Activated naive CD8-positive, alpha-beta T cell treated with anti-CD3 and anti-CD28 coated beads, Interleukin-2, amount 10 ng/mL, durations not matched to agents 7 days and 5 days (primary cell): ENCODE data around the gene SST. TPM values are rescaled to one million over a fixed set of nuclear protein-coding genes. Genes with fewer than 3 reads are reported as not detected.
"Not testable (repeated sequence)": the region's sequence is repeated elsewhere in the genome, so short reads cannot be mapped to it uniquely, and the experiment has no call there.

Experiments
- ATAC-seq: fragments of 150-1000 bp; cut with Tn5 transposase; one replicate; pipeline ENCODE4 v1.10.0; 2021; ENCODE audit warnings: low read depth, moderate library complexity
- POLR2A ChIA-PET: fragments of 350-600 bp; sonication (Branson Sonifier 250); formaldehyde crosslinking; loops from one replicate; lab custom pipeline; 2021; ENCODE audit warnings: antibody characterized with exemption; lab: Charles Lee
- DNase-seq: peaks from one replicate; pipeline ENCODE4 v3.0.0; 2021
- H3K27ac Mint-ChIP-seq: one replicate; pipeline ENCODE4 v1.8.0; 2022; ENCODE audit warnings: mild to moderate bottlenecking, mixed read lengths
- H3K27me3 Mint-ChIP-seq: one replicate; pipeline ENCODE4 v1.8.0; 2022; ENCODE audit warnings: mild to moderate bottlenecking, moderate library complexity, mixed read lengths
- H3K36me3 Mint-ChIP-seq: one replicate; pipeline ENCODE4 v1.8.0; 2021; ENCODE audit warnings: mild to moderate bottlenecking, mixed read lengths
- H3K4me1 Mint-ChIP-seq: one replicate; pipeline ENCODE4 v1.8.0; 2021; ENCODE audit warnings: mixed read lengths
- H3K4me3 Mint-ChIP-seq: one replicate; pipeline ENCODE4 v1.8.0; 2022; ENCODE audit warnings: mild to moderate bottlenecking, moderate library complexity, mixed read lengths
- H3K9me3 Mint-ChIP-seq: one replicate; pipeline ENCODE4 v1.8.0; 2021; ENCODE audit warnings: mixed read lengths
- total RNA-seq, 2 experiments: library from RNA; stranded (reverse); gene quantifications; one replicate each; pipeline ENCODE4 v1.2.3, GENCODE V29; 2021

SST gene
- total RNA-seq, 2 experiments from 2014 or later = not detected

- Mint-ChIP-seq H3K27me3 (peaks cover 52% of the 10 kb centered on the region), H3K36me3 (no peaks in the 10 kb centered on the region), H3K9me3 (no peaks in the 10 kb centered on the region), H3K4me3 (no peak overlapping the region), H3K4me1 (no peaks in the 10 kb centered on the region), H3K27ac (no peak overlapping the region)
- DNase-seq = no peak
- POLR2A ChIA-PET = no interaction called here
- no peak for ATAC-seq
These were observed 2.7 kb downstream of the SST start for GRCh38 chr3:187667526-187667925.

GRCh38 chr3:187665764-187666402 is 4.3 kb downstream of the SST start:
- Mint-ChIP-seq H3K27ac (no peak overlapping the region), H3K27me3 (peaks cover 48% of the 10 kb centered on the region), H3K4me3 (no peak overlapping the region), H3K9me3 (no peaks in the 10 kb centered on the region), H3K36me3 (no peaks in the 10 kb centered on the region), H3K4me1 (no peaks in the 10 kb centered on the region)
- ATAC-seq (no peak), DNase-seq (no peak)
- POLR2A ChIA-PET = no interaction called here

GRCh38 chr3:187665010-187665409 is 5.2 kb downstream of the SST start:
- Mint-ChIP-seq H3K36me3 (no peaks in the 10 kb centered on the region), H3K9me3 (no peaks in the 10 kb centered on the region), H3K4me3 (no peak overlapping the region), H3K27ac (no peak overlapping the region), H3K4me1 (no peaks in the 10 kb centered on the region), H3K27me3 (peaks cover 46% of the 10 kb centered on the region)
- ATAC-seq (no peak), DNase-seq (no peak)
- POLR2A ChIA-PET = no interaction called here

GRCh38 chr3:187662848-187663409 is 7.3 kb downstream of the SST start:
- peaks cover 35% of the 10 kb centered on the region for H3K27me3 Mint-ChIP-seq
- ATAC-seq (no peak), DNase-seq (no peak)
- no peak overlapping the region for H3K27ac Mint-ChIP-seq
- no peaks in the 10 kb centered on the region for H3K4me1 Mint-ChIP-seq
- POLR2A ChIA-PET = no interaction called here
- no peak overlapping the region for H3K4me3 Mint-ChIP-seq
- H3K36me3 Mint-ChIP-seq = no peaks in the 10 kb centered on the region
- H3K9me3 Mint-ChIP-seq = no peaks in the 10 kb centered on the region

GRCh38 chr3:187661267-187661666 is 8.9 kb downstream of the SST start:
- Mint-ChIP-seq H3K27ac (no peak overlapping the region), H3K36me3 (no peaks in the 10 kb centered on the region), H3K27me3 (peaks cover 33% of the 10 kb centered on the region), H3K4me3 (no peak overlapping the region), H3K4me1 (no peaks in the 10 kb centered on the region), H3K9me3 (no peaks in the 10 kb centered on the region)
- ATAC-seq (no peak), DNase-seq (no peak)
- POLR2A ChIA-PET = no interaction called here

- H3K4me3 Mint-ChIP-seq = no peak overlapping the region
- H3K27ac Mint-ChIP-seq = no peak overlapping the region
- H3K36me3 Mint-ChIP-seq = no peaks in the 10 kb centered on the region
- no peaks in the 10 kb centered on the region for H3K9me3 Mint-ChIP-seq
- H3K27me3 Mint-ChIP-seq = peaks cover 27% of the 10 kb centered on the region
- DNase-seq (no peak), ATAC-seq (no peak)
- POLR2A ChIA-PET = no interaction called here
- no peaks in the 10 kb centered on the region for H3K4me1 Mint-ChIP-seq
These were observed 18.9 kb downstream of the SST start for GRCh38 chr3:187651282-187651681.

GRCh38 chr3:187648177-187648576 is 22.0 kb downstream of the SST start:
- H3K27me3 Mint-ChIP-seq = peaks cover 32% of the 10 kb centered on the region
- no peak for DNase-seq
- no peak overlapping the region for H3K27ac Mint-ChIP-seq
- no peak for ATAC-seq
- H3K4me1 Mint-ChIP-seq = no peaks in the 10 kb centered on the region
- POLR2A ChIA-PET = no interaction called here
- H3K4me3 Mint-ChIP-seq = no peak overlapping the region
- no peaks in the 10 kb centered on the region for H3K36me3 Mint-ChIP-seq
- H3K9me3 Mint-ChIP-seq = no peaks in the 10 kb centered on the region

- POLR2A ChIA-PET = no interaction called here
- Mint-ChIP-seq H3K27me3 (peaks cover 32% of the 10 kb centered on the region), H3K36me3 (no peaks in the 10 kb centered on the region)
These were observed 23.1 kb downstream of the SST start for GRCh38 chr3:187646906-187647660.

GRCh38 chr3:187645379-187645778 is 24.8 kb downstream of the SST start:
- H3K27ac Mint-ChIP-seq, H3K36me3 Mint-ChIP-seq, ATAC-seq, H3K9me3 Mint-ChIP-seq, DNase-seq, POLR2A ChIA-PET, H3K4me3 Mint-ChIP-seq, H3K4me1 Mint-ChIP-seq: not testable (repeated sequence)
- H3K27me3 Mint-ChIP-seq = peaks cover 22% of the 10 kb centered on the region

More at GRCh38 chr3:187646906-187647660, 23.1 kb downstream of the SST start:
- Mint-ChIP-seq H3K27ac (no peak overlapping the region), H3K4me3 (no peak overlapping the region), H3K4me1 (no peaks in the 10 kb centered on the region), H3K9me3 (no peaks in the 10 kb centered on the region)
- DNase-seq (no peak), ATAC-seq (no peak)

GRCh38 chr3:187642861-187643260 is 27.3 kb downstream of the SST start:
- H3K36me3 Mint-ChIP-seq = no peaks in the 10 kb centered on the region
- H3K9me3 Mint-ChIP-seq = no peaks in the 10 kb centered on the region
- POLR2A ChIA-PET = no interaction called here
- peaks cover 32% of the 10 kb centered on the region for H3K27me3 Mint-ChIP-seq
- no peak overlapping the region for H3K27ac Mint-ChIP-seq
- ATAC-seq = no peak
- H3K4me3 Mint-ChIP-seq = no peak overlapping the region
- no peaks in the 10 kb centered on the region for H3K4me1 Mint-ChIP-seq
- no peak for DNase-seq

GRCh38 chr3:187641320-187642016 is 28.7 kb downstream of the SST start:
- POLR2A ChIA-PET = no interaction called here
- H3K27me3 Mint-ChIP-seq = peaks cover 34% of the 10 kb centered on the region
- H3K4me1 Mint-ChIP-seq = no peaks in the 10 kb centered on the region
- DNase-seq (no peak), ATAC-seq (no peak)
- H3K4me3 Mint-ChIP-seq = no peak overlapping the region
- H3K27ac Mint-ChIP-seq = no peak overlapping the region
- H3K36me3 Mint-ChIP-seq = no peaks in the 10 kb centered on the region
- H3K9me3 Mint-ChIP-seq = no peaks in the 10 kb centered on the region

GRCh38 chr3:187640569-187641059 is 29.6 kb downstream of the SST start:
- no peak overlapping the region for H3K4me3 Mint-ChIP-seq
- ATAC-seq (no peak), DNase-seq (no peak)
- no peak overlapping the region for H3K27ac Mint-ChIP-seq
- peaks cover 36% of the 10 kb centered on the region for H3K27me3 Mint-ChIP-seq
- H3K9me3 Mint-ChIP-seq = no peaks in the 10 kb centered on the region
- no peaks in the 10 kb centered on the region for H3K4me1 Mint-ChIP-seq
- H3K36me3 Mint-ChIP-seq = no peaks in the 10 kb centered on the region
- POLR2A ChIA-PET = no interaction called here

- no peak overlapping the region for H3K27ac Mint-ChIP-seq
- H3K36me3 Mint-ChIP-seq = no peaks in the 10 kb centered on the region
- ATAC-seq = no peak
- POLR2A ChIA-PET = no interaction called here
- peaks cover 2% of the 10 kb centered on the region for H3K9me3 Mint-ChIP-seq
- peaks cover 34% of the 10 kb centered on the region for H3K27me3 Mint-ChIP-seq
- H3K4me3 Mint-ChIP-seq = no peak overlapping the region
- no peaks in the 10 kb centered on the region for H3K4me1 Mint-ChIP-seq
- no peak for DNase-seq
These were observed 30.1 kb downstream of the SST start for GRCh38 chr3:187639927-187640568.
